ENCODE measurements around the gene LRRC59.

LRRC59 gene

GRCh38 chr17:50388728-50389127 lies 8.6 kb downstream of the LRRC59 start:
- no peaks in the 10 kb centered on the region for H3K9me3 ChIP-seq
- no peak overlapping the region for H3K4me3 ChIP-seq
- peaks cover 97% of the 10 kb centered on the region for H3K36me3 ChIP-seq (replicated peaks)
- in situ Hi-C loops (cut with MboI; ENCODE audit: low sequenced_read_pairs), result no loop called here
- no peaks in the 10 kb centered on the region for H3K4me1 ChIP-seq
- no peaks in the 10 kb centered on the region for H3K27me3 ChIP-seq (ENCODE audit: low read depth)
- DNase-seq (ENCODE audit: low spot score in 2 of 2), result no peak

GRCh38 chr17:50386510-50386909 lies 10.8 kb downstream of the LRRC59 start:
- no peaks in the 10 kb centered on the region for H3K27me3 ChIP-seq (ENCODE audit: low read depth)
- in situ Hi-C loops (cut with MboI; ENCODE audit: low sequenced_read_pairs), result no loop called here
- no peak overlapping the region for H3K4me3 ChIP-seq
- peaks cover 97% of the 10 kb centered on the region for H3K36me3 ChIP-seq (replicated peaks)
- no peaks in the 10 kb centered on the region for H3K9me3 ChIP-seq
- no peaks in the 10 kb centered on the region for H3K4me1 ChIP-seq
- DNase-seq (ENCODE audit: low spot score in 2 of 2), result no peak

- in situ Hi-C loops (cut with MboI; ENCODE audit: low sequenced_read_pairs), result no loop called here
- no peaks in the 10 kb centered on the region for H3K9me3 ChIP-seq
- H3K4me1 ChIP-seq, result no peaks in the 10 kb centered on the region
- no peaks in the 10 kb centered on the region for H3K27me3 ChIP-seq (ENCODE audit: low read depth)
- DNase-seq (ENCODE audit: low spot score in 2 of 2), result no peak
- H3K4me3 ChIP-seq, result no peak overlapping the region
- H3K36me3 ChIP-seq (replicated peaks), result peaks cover 94% of the 10 kb centered on the region
These were observed 14.4 kb downstream of the LRRC59 start for GRCh38 chr17:50382931-50383330.

GRCh38 chr17:50381920-50382319 lies 15.4 kb downstream of the LRRC59 start:
- in situ Hi-C loops (cut with MboI; ENCODE audit: low sequenced_read_pairs), result no loop called here
- Histone ChIP-seq H3K27me3 (ENCODE audit: low read depth) (no peaks in the 10 kb centered on the region), H3K4me3 (no peak overlapping the region), H3K4me1 (no peaks in the 10 kb centered on the region), H3K9me3 (no peaks in the 10 kb centered on the region), H3K36me3 (replicated peaks) (peaks cover 88% of the 10 kb centered on the region)
- DNase-seq (ENCODE audit: low spot score in 2 of 2), result no peak

GRCh38 chr17:50381260-50381815 lies 16.0 kb downstream of the LRRC59 start:
- Histone ChIP-seq H3K36me3 (replicated peaks) (peaks cover 85% of the 10 kb centered on the region), H3K4me3 (no peak overlapping the region)

GRCh38 chr17:50380369-50381259 lies 16.7 kb downstream of the LRRC59 start:
- DNase-seq (ENCODE audit: low spot score in 2 of 2), result no peak
- no peaks in the 10 kb centered on the region for H3K27me3 ChIP-seq (ENCODE audit: low read depth)
- H3K9me3 ChIP-seq, result no peaks in the 10 kb centered on the region
- H3K4me3 ChIP-seq, result no peak overlapping the region
- H3K36me3 ChIP-seq (replicated peaks), result peaks cover 85% of the 10 kb centered on the region
- no peaks in the 10 kb centered on the region for H3K4me1 ChIP-seq
- in situ Hi-C loops (cut with MboI; ENCODE audit: low sequenced_read_pairs), result no loop called here

More at GRCh38 chr17:50381260-50381815, 16.0 kb downstream of the LRRC59 start:
- no peaks in the 10 kb centered on the region for H3K4me1 ChIP-seq
- no peak for DNase-seq (ENCODE audit: low spot score in 2 of 2)
- H3K9me3 ChIP-seq, result no peaks in the 10 kb centered on the region
- H3K27me3 ChIP-seq (ENCODE audit: low read depth), result no peaks in the 10 kb centered on the region
- in situ Hi-C loops (cut with MboI; ENCODE audit: low sequenced_read_pairs), result no loop called here

GRCh38 chr17:50379351-50380132 lies 17.8 kb downstream of the LRRC59 start:
- in situ Hi-C loops (cut with MboI; ENCODE audit: low sequenced_read_pairs), result no loop called here

GRCh38 chr17:50375858-50376538 lies 21.3 kb downstream of the LRRC59 start:
- no peaks in the 10 kb centered on the region for H3K27me3 ChIP-seq (ENCODE audit: low read depth)
- peaks cover 4% of the 10 kb centered on the region; the same call in 1 of the 2 replicates for H3K4me1 ChIP-seq
- in situ Hi-C loops (cut with MboI; ENCODE audit: low sequenced_read_pairs), result no loop called here
- H3K4me3 ChIP-seq, result no peak overlapping the region
- no peaks in the 10 kb centered on the region for H3K9me3 ChIP-seq
- H3K36me3 ChIP-seq (replicated peaks), result peaks cover 51% of the 10 kb centered on the region
- no peak for DNase-seq (ENCODE audit: low spot score in 2 of 2)

More at GRCh38 chr17:50379351-50380132, 17.8 kb downstream of the LRRC59 start:
- DNase-seq (ENCODE audit: low spot score in 2 of 2), result no peak
- H3K4me3 ChIP-seq, result no peak overlapping the region
- H3K4me1 ChIP-seq, result no peaks in the 10 kb centered on the region
- H3K36me3 ChIP-seq (replicated peaks), result peaks cover 85% of the 10 kb centered on the region
- H3K9me3 ChIP-seq, result no peaks in the 10 kb centered on the region
- no peaks in the 10 kb centered on the region for H3K27me3 ChIP-seq (ENCODE audit: low read depth)

- in situ Hi-C loops (cut with MboI; ENCODE audit: low sequenced_read_pairs), result no loop called here
- Histone ChIP-seq H3K27me3 (ENCODE audit: low read depth) (no peaks in the 10 kb centered on the region), H3K4me3 (peak overlapping the region; percentile 80), H3K36me3 (replicated peaks) (peaks cover 47% of the 10 kb centered on the region), H3K4me1 (peaks cover 4% of the 10 kb centered on the region; the same call in 1 of the 2 replicates), H3K9me3 (no peaks in the 10 kb centered on the region)
- no peak for DNase-seq (ENCODE audit: low spot score in 2 of 2)
These were observed 23.6 kb downstream of the LRRC59 start for GRCh38 chr17:50373705-50374104.

- Histone ChIP-seq H3K9me3 (no peaks in the 10 kb centered on the region), H3K4me3 (peak within 1 kb of the TSS; percentile 80), H3K27me3 (ENCODE audit: low read depth) (no peaks in the 10 kb centered on the region), H3K4me1 (peaks cover 4% of the 10 kb centered on the region; the same call in 1 of the 2 replicates), H3K36me3 (replicated peaks) (peaks cover 50% of the 10 kb centered on the region)
- peak; percentile 88 to 89 for DNase-seq (ENCODE audit: low spot score in 2 of 2)
- in situ Hi-C loops (cut with MboI; ENCODE audit: low sequenced_read_pairs), result no loop called here
These were observed 24.4 kb downstream of the LRRC59 start, which contains the start of the genes EME1 and MRPL27 for GRCh38 chr17:50372758-50373556. Gene EME1, plus strand, starts transcription at chr17:50373229. Its CDS starts 1,980 bp downstream, at chr17:50375209. Gene MRPL27, minus strand, starts transcription at chr17:50373184. Its CDS starts 14 bp downstream, at chr17:50373170.

GRCh38 chr17:50372222-50372757 lies 25.0 kb downstream of the LRRC59 start:
- no peak for DNase-seq (ENCODE audit: low spot score in 2 of 2)
- H3K27me3 ChIP-seq (ENCODE audit: low read depth), result no peaks in the 10 kb centered on the region
- H3K9me3 ChIP-seq, result no peaks in the 10 kb centered on the region
- H3K36me3 ChIP-seq (replicated peaks), result peaks cover 55% of the 10 kb centered on the region
- peak overlapping the region; percentile 80 for H3K4me3 ChIP-seq
- H3K4me1 ChIP-seq, result peaks cover 4% of the 10 kb centered on the region; the same call in 1 of the 2 replicates
- in situ Hi-C loops (cut with MboI; ENCODE audit: low sequenced_read_pairs), result no loop called here

- H3K36me3 ChIP-seq (replicated peaks), result peaks cover 58% of the 10 kb centered on the region
- peaks cover 4% of the 10 kb centered on the region; the same call in 1 of the 2 replicates for H3K4me1 ChIP-seq
- H3K4me3 ChIP-seq, result no peak overlapping the region
- in situ Hi-C loops (cut with MboI; ENCODE audit: low sequenced_read_pairs), result no loop called here
- H3K27me3 ChIP-seq (ENCODE audit: low read depth), result no peaks in the 10 kb centered on the region
- H3K9me3 ChIP-seq, result no peaks in the 10 kb centered on the region
- no peak for DNase-seq (ENCODE audit: low spot score in 2 of 2)
These were observed 25.8 kb downstream of the LRRC59 start for GRCh38 chr17:50371526-50371925.

Measured in HAP-1 (cell line).